ENCODE data around the gene YIF1A. TPM values are rescaled to one million over a fixed set of nuclear protein-coding genes. Genes with fewer than 3 reads are reported as not detected.
A peak's percentile ranks its signal among the peaks of the same experiment; 100 is the strongest.

Gene YIF1A
- total and polyA plus RNA-seq, 7 donors, result 30.3 to 104 (median 59.2) TPM

DNA sequence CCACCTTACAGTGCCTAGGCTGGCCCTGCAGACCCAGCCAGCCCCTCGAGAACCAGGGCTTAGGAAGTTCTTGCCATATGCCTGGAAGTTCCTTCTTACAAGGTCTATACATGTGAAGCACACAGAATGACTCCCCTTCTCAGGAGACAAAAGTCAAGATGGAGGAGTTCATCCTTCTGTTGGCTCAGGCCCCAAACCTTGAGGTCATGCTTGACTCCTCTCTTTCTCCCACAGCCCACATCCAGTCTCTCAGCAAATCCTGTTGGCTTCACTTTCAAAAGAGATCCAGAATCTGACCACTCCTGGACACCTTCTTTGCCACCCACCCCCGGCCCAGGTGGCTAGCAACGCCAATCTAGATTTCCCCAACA, 29.6 kb upstream of the YIF1A start:
- Histone ChIP-seq H3K4me1 (peaks cover 0 to 55% (median 54%) of the 10 kb centered on the region in 4 donors), H3K27me3 (no peaks in the 10 kb centered on the region), H3K9me3 (no peaks in the 10 kb centered on the region), H3K4me3 (no peak overlapping the region), H3K27ac (peak overlapping the region; percentile 86 to 94 (median 90)), H3K36me3 (no peaks in the 10 kb centered on the region)
- intact Hi-C loops (cut with DNase I), result no loop called here
- no peak for DNase-seq
- no peak for TF ChIP-seq POLR2AphosphoS5 (IDR thresholded peaks at IDR 0.05)
- TF ChIP-seq, protein P1, sequence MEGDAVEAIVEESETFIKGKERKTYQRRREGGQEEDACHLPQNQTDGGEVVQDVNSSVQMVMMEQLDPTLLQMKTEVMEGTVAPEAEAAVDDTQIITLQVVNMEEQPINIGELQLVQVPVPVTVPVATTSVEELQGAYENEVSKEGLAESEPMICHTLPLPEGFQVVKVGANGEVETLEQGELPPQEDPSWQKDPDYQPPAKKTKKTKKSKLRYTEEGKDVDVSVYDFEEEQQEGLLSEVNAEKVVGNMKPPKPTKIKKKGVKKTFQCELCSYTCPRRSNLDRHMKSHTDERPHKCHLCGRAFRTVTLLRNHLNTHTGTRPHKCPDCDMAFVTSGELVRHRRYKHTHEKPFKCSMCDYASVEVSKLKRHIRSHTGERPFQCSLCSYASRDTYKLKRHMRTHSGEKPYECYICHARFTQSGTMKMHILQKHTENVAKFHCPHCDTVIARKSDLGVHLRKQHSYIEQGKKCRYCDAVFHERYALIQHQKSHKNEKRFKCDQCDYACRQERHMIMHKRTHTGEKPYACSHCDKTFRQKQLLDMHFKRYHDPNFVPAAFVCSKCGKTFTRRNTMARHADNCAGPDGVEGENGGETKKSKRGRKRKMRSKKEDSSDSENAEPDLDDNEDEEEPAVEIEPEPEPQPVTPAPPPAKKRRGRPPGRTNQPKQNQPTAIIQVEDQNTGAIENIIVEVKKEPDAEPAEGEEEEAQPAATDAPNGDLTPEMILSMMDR (IDR thresholded peaks at IDR 0.05), result no peak
- no peak for TF ChIP-seq EP300 (IDR thresholded peaks at IDR 0.05)
- no peak for TF ChIP-seq POLR2A (IDR thresholded peaks at IDR 0.05)
- WGBS, 2 donors, result 70 to 87% methylated on average over 3 of the region's 3 CpGs

DNA sequence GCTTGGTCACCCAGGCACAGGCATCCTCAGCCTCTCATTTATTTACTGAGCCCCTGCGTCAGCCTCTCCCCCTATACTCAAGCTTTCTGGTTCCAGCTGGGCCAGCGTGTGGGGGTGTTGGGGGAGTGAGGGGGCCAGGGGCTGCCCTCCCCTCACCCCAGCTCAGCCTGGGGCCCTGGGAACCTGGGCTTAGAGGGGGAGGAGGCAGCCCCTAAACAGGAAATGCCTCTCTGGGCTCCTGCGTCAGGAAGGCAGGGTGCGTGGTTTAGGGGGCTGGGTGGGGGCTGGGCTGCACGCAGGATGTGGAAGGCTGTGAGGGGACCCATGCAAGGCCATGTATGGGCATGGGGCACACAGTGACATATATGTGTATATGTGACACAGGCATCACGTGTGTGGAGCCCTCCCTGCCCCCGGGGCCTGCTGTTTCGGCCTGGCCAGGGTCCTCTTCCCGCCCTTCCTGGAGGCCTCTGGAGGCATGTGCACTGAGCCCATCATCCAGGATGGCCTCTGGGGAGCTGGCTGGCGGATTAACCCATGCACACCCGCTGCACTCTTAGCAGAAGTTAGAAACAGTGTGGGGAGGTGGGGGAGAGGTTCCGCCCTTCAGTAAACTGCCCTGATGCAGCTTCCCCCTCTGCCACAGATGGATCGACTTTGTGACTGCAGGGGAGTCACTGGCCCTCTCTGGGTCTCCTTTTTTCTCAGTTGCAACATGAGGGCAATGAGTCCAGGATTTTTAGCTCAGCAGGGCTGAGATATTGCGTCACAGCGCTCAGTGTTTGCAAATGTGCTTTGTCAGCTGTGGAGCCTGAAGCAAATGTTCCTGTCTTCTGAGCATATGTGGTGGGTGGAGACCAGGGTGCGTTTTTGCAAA, 29.0 kb upstream of the YIF1A start:
- 27 to 57% methylated on average over 16 of the region's 16 CpGs for WGBS, 2 donors
- Histone ChIP-seq H3K4me3 (peak overlapping the region in 2 of 4 donors; percentile 58 to 60), H3K4me1 (peaks cover 0 to 61% (median 60%) of the 10 kb centered on the region in 4 donors), H3K9me3 (no peaks in the 10 kb centered on the region), H3K36me3 (no peaks in the 10 kb centered on the region), H3K27ac (peak overlapping the region; percentile 86 to 94 (median 90)), H3K27me3 (no peaks in the 10 kb centered on the region)
- peak; percentile 91 for DNase-seq
- TF ChIP-seq POLR2A (IDR thresholded peaks at IDR 0.05), result no peak
- no peak for TF ChIP-seq EP300 (IDR thresholded peaks at IDR 0.05)
- TF ChIP-seq, protein P1 (IDR thresholded peaks at IDR 0.05), result no peak
- TF ChIP-seq POLR2AphosphoS5 (IDR thresholded peaks at IDR 0.05), result peak in 3 of 4 donors; percentile 24 to 34 (median 28)
- intact Hi-C loops (cut with DNase I), result no loop called here

- H3K27ac ChIP-seq, result peak overlapping the region; percentile 86 to 94 (median 90)
- TF ChIP-seq POLR2AphosphoS5 (IDR thresholded peaks at IDR 0.05) (no peak), EP300 (IDR thresholded peaks at IDR 0.05) (no peak), POLR2A (IDR thresholded peaks at IDR 0.05) (no peak)
- TF ChIP-seq, protein P1 (IDR thresholded peaks at IDR 0.05), result no peak
- whole genome bisulfite sequencing, 2 donors, result 22 to 64% methylated on average over 14 of the region's 14 CpGs
- peak; percentile 85 for DNase-seq
- H3K4me3 ChIP-seq, result peak overlapping the region; percentile 42 to 60 (median 52)
- no peaks in the 10 kb centered on the region for H3K27me3 ChIP-seq
- intact Hi-C loops (cut with DNase I), result no loop called here
- peaks cover 0 to 63% (median 61%) of the 10 kb centered on the region in 4 donors for H3K4me1 ChIP-seq
- no peaks in the 10 kb centered on the region for H3K36me3 ChIP-seq
- H3K9me3 ChIP-seq, result no peaks in the 10 kb centered on the region
Observed at GRCh38 chr11:66317322-66317722, 28.4 kb upstream of the YIF1A start.

DNA sequence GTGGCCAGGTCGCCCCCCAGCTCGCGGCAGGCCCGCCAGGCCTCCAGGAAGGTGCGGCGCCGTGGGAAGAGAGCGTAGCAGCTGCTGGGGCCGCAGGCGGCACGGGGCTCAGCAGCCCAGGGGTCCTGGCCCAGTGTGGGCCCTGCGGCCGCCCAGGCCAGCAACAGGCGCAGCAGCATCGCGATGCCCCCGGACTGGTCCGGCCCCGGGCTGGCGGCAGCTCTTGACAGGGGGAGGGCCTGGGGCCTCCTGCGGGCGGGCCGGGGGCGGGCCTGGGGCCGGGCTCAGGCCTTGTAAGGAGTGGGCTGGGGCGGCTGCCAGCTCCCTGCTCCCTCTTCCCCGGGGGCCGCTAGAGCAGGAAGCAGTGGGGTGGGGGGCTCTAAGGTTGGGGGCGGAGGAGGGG, 27.9 kb upstream of the YIF1A start, which contains the start of gene CD248:
TSS of gene CD248 (minus strand) at position 196 of the 403 bp plus-strand sequence. CDS start at position 179, 17 bp downstream.
- H3K36me3 ChIP-seq, result no peaks in the 10 kb centered on the region
- TF ChIP-seq POLR2A (IDR thresholded peaks at IDR 0.05), result no peak
- TF ChIP-seq, protein P1 (IDR thresholded peaks at IDR 0.05), result no peak
- peak; percentile 40 to 77 (median 58) for TF ChIP-seq POLR2AphosphoS5 (IDR thresholded peaks at IDR 0.05)
- TF ChIP-seq EP300 (IDR thresholded peaks at IDR 0.05), result no peak
- H3K4me3 ChIP-seq, result peak within 1 kb of the TSS; percentile 42 to 60 (median 52)
- intact Hi-C loops (cut with DNase I), result no loop called here
- H3K9me3 ChIP-seq, result no peaks in the 10 kb centered on the region
- DNase-seq, result peak; percentile 92
- H3K27ac ChIP-seq, result peak within 1 kb of the TSS; percentile 86 to 94 (median 90)
- 25 to 62% methylated on average over 29 of the region's 29 CpGs for WGBS, 2 donors
- peaks cover 0 to 63% (median 61%) of the 10 kb centered on the region in 4 donors for H3K4me1 ChIP-seq
- no peaks in the 10 kb centered on the region for H3K27me3 ChIP-seq
